Heart right ventricle (tissue), 16 donors: ENCODE data around the gene SOX4. TPM values are rescaled to one million over a fixed set of nuclear protein-coding genes. Genes with fewer than 3 reads are reported as not detected.

Source experiments
- ATAC-seq, 8 donors: fragments of 200-7000 bp; cut with Tn5 transposase; one replicate each; pipeline ENCODE4 v1.9.1; 2020; ENCODE audit warnings: mild to moderate bottlenecking in 8 of 8, moderate library complexity in 8 of 8, moderate number of reproducible peaks in 1 of 8
- DNase-seq, 2 donors: peaks; one replicate each; pipeline ENCODE4 v3.0.0-alpha.2; 2020
- H3K27ac ChIP-seq, 10 donors: fragments of 200-600 bp; sonication (generic) in 2 of 10; one replicate each; pipeline versions ENCODE4 v1.5.0 to v1.8.0; 2020 to 2022; ENCODE audit warnings: mild to moderate bottlenecking in 3 of 10
- H3K27me3 ChIP-seq, 7 donors: fragments of 200-600 bp; one replicate each; pipeline ENCODE4 v1.8.0; 2021 to 2022; ENCODE audit warnings: mild to moderate bottlenecking in 2 of 7
- H3K36me3 ChIP-seq, 9 donors: fragments of 200-600 bp; sonication (generic) in 1 of 9; one replicate each; pipeline versions ENCODE4 v1.5.0 to v1.8.0; 2020 to 2022; ENCODE audit warnings: mild to moderate bottlenecking in 2 of 9
- H3K4me1 ChIP-seq, 9 donors: fragments of 200-600 bp; sonication (generic) in 1 of 9; one replicate each; pipeline versions ENCODE4 v1.5.0 to v1.8.0; 2020 to 2022; ENCODE audit warnings: mild to moderate bottlenecking in 4 of 9
- H3K4me3 ChIP-seq, 10 donors: fragments of 200-600 bp; sonication (generic) in 2 of 10; one replicate each; pipeline versions ENCODE4 v1.5.0 to v1.8.0; 2020 to 2022; ENCODE audit warnings: mild to moderate bottlenecking in 7 of 10, moderate library complexity in 2 of 10
- H3K9me3 ChIP-seq, 11 donors: fragments of 200-600 bp in 10 of 11; sonication (generic) in 2 of 11; one replicate each; pipeline versions ENCODE4 v1.5.0 to v1.8.0; 2013 to 2022; ENCODE audit warnings: mild to moderate bottlenecking in 2 of 11, control low read depth in 1 of 11, moderate library complexity in 1 of 11
- WGBS, 2 donors: extraction: QIAGEN DNeasy Blood & Tissue Kit; methylation state at CpG; one replicate each; pipeline ENCODE4 v1.1.7; 2013; ENCODE audit warnings: inconsistent platforms in 1 of 2; 5-methylcytosine and 5-hydroxymethylcytosine counted together
- intact Hi-C, 10 donors: fragments of 100-400 bp; cut with DNase I; formaldehyde crosslinking; loops; one replicate each; pipeline versions ENCODE4 v1.11.1 to v1.14.2; 2022
- polyA plus RNA-seq, 2 donors: library from polyadenylated mRNA; stranded (reverse); fragments of 200-250 nt; gene quantifications; one replicate each; pipeline ENCODE4 v1.2.3, GENCODE V29; 2013
- total RNA-seq, 10 donors: library from RNA; stranded (reverse); fragmentation: NEBNext Ultra II Directional in 3 of 10; extraction: Animal tissue kit (Norgen Biotek cat#: 25700) in 3 of 10; gene quantifications; one replicate each; pipeline versions ENCODE4 v1.2.1 to v1.2.4, GENCODE V29; 2021 to 2023
- TF ChIP-seq, protein P1 (sequence below), 9 donors: fragments of 200-600 bp; sonication (generic) in 2 of 9; IDR thresholded peaks; one replicate each; pipeline versions ENCODE4 v1.5.0 to v1.8.0; 2021 to 2022; ENCODE audit warnings: antibody characterized with exemption in 9 of 9, mild to moderate bottlenecking in 5 of 9, moderate library complexity in 1 of 9
- donor health status: Arrhythmogenic right ventricular cardiomyopathy.
- donor health status: ischemic (EF 13 %, LVEDD 7.1; RV severe dilation, severe dysfunction).
- donor health status: healthy with polysubstance abuse.
- donor health status: DM: no; HTN: yes; CAD: no.
- donor health status: DM: no; HTN: no; CAD: no.
- donor health status: ischemic (EF 25% LVEDD 6.9; RV normal size, moderate dysfunction).
- donor health status: ischemic (EF 25% LVEDD 5.7; RV mildly dilated, moderate dysfunction).
- donor health status: healthy.
- donor health status: DM: yes; HTN: yes; CAD: no.
- donor health status: Ischemic cardiomyopathy.
- donor health status: ischemic (EF 35%, LVEDD 5.7; RV mildly dilated, moderate dysfunction).
- donor health status: nonischemic (EF 11% LVEDD 7.7; RV severe dilation, severe dysfunction).
- donor health status: DM: yes; HTN: yes; CAD: no.
- donor health status: PGD.
- donor health status: ischemic (EF 29% LVEDD 5.4; RV normal size, mild dysfunction).
- donor health status: nonischemic (EF 23%, LVEDD 6.1; RV moderate dilation, normal function).

The SOX4 gene
- total and polyA plus RNA-seq, 12 donors: 2.6 to 19.1 (median 7.1) TPM

DNA sequence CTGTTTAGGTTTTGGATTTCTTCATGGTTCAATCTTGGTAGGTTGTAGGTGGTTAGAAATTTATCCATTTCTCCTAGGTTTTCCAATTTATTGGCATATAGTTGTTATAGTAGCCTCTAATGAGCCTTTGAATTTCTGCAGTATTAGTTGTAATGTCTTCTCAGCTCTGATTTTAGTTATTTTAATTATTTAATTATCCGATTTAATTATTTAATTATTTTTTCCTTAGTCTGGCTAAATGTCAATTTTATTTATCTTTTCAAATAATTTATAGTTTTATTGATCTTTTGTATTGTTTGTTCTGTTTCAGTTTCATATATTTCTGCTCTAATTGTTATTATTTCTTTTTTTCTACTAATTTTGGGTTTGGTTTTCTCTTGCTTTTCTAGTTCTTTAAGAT, 28.1 kb upstream of the SOX4 start:
- no peaks in the 10 kb centered on the region for H3K36me3 ChIP-seq
- no peak overlapping the region for H3K4me3 ChIP-seq
- H3K27me3 ChIP-seq: no peaks in the 10 kb centered on the region
- TF ChIP-seq, protein P1, sequence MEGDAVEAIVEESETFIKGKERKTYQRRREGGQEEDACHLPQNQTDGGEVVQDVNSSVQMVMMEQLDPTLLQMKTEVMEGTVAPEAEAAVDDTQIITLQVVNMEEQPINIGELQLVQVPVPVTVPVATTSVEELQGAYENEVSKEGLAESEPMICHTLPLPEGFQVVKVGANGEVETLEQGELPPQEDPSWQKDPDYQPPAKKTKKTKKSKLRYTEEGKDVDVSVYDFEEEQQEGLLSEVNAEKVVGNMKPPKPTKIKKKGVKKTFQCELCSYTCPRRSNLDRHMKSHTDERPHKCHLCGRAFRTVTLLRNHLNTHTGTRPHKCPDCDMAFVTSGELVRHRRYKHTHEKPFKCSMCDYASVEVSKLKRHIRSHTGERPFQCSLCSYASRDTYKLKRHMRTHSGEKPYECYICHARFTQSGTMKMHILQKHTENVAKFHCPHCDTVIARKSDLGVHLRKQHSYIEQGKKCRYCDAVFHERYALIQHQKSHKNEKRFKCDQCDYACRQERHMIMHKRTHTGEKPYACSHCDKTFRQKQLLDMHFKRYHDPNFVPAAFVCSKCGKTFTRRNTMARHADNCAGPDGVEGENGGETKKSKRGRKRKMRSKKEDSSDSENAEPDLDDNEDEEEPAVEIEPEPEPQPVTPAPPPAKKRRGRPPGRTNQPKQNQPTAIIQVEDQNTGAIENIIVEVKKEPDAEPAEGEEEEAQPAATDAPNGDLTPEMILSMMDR (IDR thresholded peaks at IDR 0.05): no peak
- H3K9me3 ChIP-seq: peaks cover 0 to 31% (median 0%) of the 10 kb centered on the region in 11 donors
- intact Hi-C loops: no loop called here
- DNase-seq: no peak
- H3K4me1 ChIP-seq: no peaks in the 10 kb centered on the region
- no peak overlapping the region for H3K27ac ChIP-seq
- WGBS, 2 donors: 75 to 95% methylated on average over 1 of the region's 1 CpG
- no peak for ATAC-seq

DNA sequence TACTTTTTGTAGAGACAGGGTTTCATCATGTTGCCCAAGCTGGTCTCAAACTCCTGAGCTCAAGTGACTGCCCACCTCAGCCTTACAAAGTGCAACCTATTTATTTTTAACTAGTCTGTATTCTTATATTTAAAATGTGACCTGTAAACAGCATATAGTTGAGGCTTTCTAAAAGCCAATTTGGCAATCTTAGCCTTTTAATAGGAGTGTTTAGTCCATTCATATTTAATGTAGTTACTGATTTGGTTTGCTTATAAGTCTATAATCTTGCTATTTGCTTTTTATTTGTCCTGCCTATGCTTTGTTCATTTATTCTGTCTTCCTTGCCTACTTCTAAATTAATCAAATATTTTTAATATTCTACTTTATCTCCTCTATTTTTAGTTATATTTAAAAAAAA, 15.0 kb upstream of the SOX4 start:
- intact Hi-C loops: no loop called here
- Histone ChIP-seq H3K36me3 (no peaks in the 10 kb centered on the region), H3K4me3 (no peak overlapping the region), H3K9me3 (peaks cover 0 to 59% (median 26%) of the 10 kb centered on the region in 11 donors), H3K4me1 (no peaks in the 10 kb centered on the region), H3K27ac (no peak overlapping the region), H3K27me3 (no peaks in the 10 kb centered on the region)
- TF ChIP-seq, protein P1 (IDR thresholded peaks at IDR 0.05): no peak
- DNase-seq (no peak), ATAC-seq (no peak)

DNA sequence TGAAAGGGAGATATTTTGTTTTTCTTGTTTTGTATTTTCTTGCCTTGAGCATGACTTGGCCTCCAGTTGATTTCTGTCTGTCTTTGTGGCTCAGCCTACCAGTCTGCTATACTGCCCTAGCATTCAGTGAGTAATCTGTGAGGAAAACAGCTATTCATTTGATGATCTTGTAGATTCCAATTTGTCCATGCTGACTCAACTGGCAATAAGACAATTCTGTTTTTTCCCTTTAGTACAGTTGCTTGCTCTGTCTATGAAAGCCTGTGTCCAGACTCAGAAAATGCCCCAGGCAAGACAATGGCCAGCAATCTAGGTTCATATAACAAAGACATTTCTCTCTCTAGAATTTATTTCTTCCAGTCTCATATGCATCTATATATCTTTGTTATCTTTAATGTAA, 10.9 kb upstream of the SOX4 start:
- peaks cover 0 to 13% (median 4%) of the 10 kb centered on the region in 9 donors for H3K4me1 ChIP-seq
- intact Hi-C loops: loop anchor here in 6 of 10 donors (5.0 to 10.0 kb wide), 7 partner anchors 230 to 1368 kb away; partner anchors contain the start of gene MBOAT1 (in 1 of the 6)
- ATAC-seq (no peak), DNase-seq (no peak)
- no peak overlapping the region for H3K27ac ChIP-seq
- H3K9me3 ChIP-seq: peaks cover 0 to 60% (median 26%) of the 10 kb centered on the region in 11 donors
- H3K36me3 ChIP-seq: no peaks in the 10 kb centered on the region
- TF ChIP-seq, protein P1 (IDR thresholded peaks at IDR 0.05): no peak
- H3K4me3 ChIP-seq: no peak overlapping the region
- H3K27me3 ChIP-seq: peaks cover 0 to 8% (median 0%) of the 10 kb centered on the region in 7 donors

DNA sequence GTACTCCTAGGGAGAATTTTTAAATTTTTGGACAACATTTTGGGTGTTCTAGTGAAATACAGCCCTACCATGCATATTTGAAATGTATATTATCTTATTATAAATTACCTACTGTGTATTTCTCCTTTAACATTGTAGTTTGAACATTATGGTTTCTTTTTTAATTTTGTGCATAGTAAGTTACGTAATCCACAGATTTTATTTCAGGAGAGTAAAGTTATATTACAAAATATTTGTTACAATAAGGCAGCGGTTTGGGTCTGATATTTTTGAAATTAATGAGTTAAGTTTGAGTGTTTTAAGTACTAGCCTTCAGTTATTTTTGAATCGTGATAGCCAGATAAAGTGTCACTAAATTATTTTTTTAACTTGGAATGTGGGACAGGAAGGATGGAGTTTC, 7.3 kb upstream of the SOX4 start:
- ATAC-seq: no peak
- intact Hi-C loops: loop anchor here in 8 of 10 donors (5.0 to 10.0 kb wide), 10 partner anchors 244 to 1371 kb away; partner anchors contain the start of gene MBOAT1 (in 1 of the 8)

More for the DNA sequence above, 7.3 kb upstream of the SOX4 start:
- Histone ChIP-seq H3K4me1 (peaks cover 0 to 18% (median 7%) of the 10 kb centered on the region in 9 donors), H3K27ac (peak overlapping the region in 1 of 10 donors; percentile 89), H3K4me3 (peak overlapping the region in 3 of 10 donors; percentile 71 to 75 (median 72)), H3K36me3 (no peaks in the 10 kb centered on the region), H3K27me3 (peaks cover 0 to 8% (median 0%) of the 10 kb centered on the region in 7 donors), H3K9me3 (peaks cover 0 to 26% (median 11%) of the 10 kb centered on the region in 11 donors)
- DNase-seq: no peak
- 55 to 62% methylated on average over 3 of the region's 3 CpGs for WGBS, 2 donors
- TF ChIP-seq, protein P1 (IDR thresholded peaks at IDR 0.05): no peak
